ENCODE data around the gene COL19A1. TPM values are rescaled to one million over a fixed set of nuclear protein-coding genes. Genes with fewer than 3 reads are reported as not detected.

Gene COL19A1
- total and polyA plus RNA-seq, 3 donors from 2014 or later = 0.30 to 2.5 (median 1.4) TPM

DNA sequence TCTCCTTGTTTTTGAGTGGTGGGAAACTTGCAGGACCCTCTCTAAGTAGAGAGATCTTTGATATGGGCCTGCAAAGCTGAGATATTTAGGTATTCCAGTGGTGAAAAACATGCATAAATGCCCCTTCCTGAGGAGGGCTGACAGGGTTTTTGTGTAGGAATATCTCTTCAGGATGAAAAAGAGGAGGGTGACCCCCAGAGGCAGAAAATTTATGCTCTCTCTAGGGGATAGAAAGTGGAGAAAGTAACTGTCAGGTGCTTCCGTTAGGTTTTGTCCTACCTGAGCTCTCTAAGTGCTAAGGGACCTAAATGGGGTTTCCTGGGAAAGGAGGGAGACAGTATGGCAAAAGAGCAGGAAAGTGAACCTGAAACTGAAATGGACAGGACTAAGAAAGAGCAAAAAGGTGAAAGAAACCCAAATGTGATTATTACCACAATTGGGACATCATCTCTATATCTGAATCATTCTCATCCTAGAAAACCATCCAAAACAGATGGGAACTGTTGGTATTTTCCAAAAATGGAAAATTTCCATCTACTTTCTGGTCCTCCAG is 2.0 kb downstream of the COL19A1 start:
- 52 to 83% methylated on average over 1 of the region's 1 CpG for WGBS, 2 donors
- no peaks in the 10 kb centered on the region for H3K9me3 ChIP-seq
- H3K4me3 ChIP-seq = no peak overlapping the region
- H3K27me3 ChIP-seq = no peaks in the 10 kb centered on the region
- H3K36me3 ChIP-seq (ENCODE audit: low read depth, missing control alignments) = no peaks in the 10 kb centered on the region
- peaks cover 5% of the 10 kb centered on the region for H3K4me1 ChIP-seq
- H3K27ac ChIP-seq = no peak overlapping the region
- TF ChIP-seq, protein P1, sequence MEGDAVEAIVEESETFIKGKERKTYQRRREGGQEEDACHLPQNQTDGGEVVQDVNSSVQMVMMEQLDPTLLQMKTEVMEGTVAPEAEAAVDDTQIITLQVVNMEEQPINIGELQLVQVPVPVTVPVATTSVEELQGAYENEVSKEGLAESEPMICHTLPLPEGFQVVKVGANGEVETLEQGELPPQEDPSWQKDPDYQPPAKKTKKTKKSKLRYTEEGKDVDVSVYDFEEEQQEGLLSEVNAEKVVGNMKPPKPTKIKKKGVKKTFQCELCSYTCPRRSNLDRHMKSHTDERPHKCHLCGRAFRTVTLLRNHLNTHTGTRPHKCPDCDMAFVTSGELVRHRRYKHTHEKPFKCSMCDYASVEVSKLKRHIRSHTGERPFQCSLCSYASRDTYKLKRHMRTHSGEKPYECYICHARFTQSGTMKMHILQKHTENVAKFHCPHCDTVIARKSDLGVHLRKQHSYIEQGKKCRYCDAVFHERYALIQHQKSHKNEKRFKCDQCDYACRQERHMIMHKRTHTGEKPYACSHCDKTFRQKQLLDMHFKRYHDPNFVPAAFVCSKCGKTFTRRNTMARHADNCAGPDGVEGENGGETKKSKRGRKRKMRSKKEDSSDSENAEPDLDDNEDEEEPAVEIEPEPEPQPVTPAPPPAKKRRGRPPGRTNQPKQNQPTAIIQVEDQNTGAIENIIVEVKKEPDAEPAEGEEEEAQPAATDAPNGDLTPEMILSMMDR (IDR thresholded peaks at IDR 0.05) = no peak
- no peak for TF ChIP-seq POLR2A (IDR thresholded peaks at IDR 0.05)
- intact Hi-C loops (cut with DNase I; ENCODE audit: low total_unique reads) = no loop called here
- no peak for DNase-seq

DNA sequence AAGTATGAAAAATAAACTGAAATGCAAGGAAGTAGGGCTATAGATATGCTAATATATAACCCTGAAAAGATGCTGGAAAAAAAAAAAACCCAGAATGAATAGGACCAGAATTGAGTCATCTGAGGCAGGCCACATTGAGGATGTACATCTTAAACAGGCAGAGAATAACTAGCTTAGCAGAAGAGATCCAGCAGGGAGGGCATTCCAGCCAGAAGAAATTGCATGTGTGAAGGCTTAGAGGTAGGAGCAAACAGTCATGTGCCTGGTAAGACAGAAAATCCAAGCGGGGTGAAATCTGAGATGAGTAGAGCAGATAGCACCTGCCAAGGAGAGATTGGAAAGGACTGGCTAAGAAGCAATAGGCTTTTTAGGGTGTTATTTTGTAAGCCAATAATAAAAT is 2.6 kb downstream of the COL19A1 start:
- Histone ChIP-seq H3K36me3 (ENCODE audit: low read depth, missing control alignments) (no peaks in the 10 kb centered on the region), H3K27me3 (no peaks in the 10 kb centered on the region), H3K9me3 (no peaks in the 10 kb centered on the region), H3K4me3 (no peak overlapping the region), H3K4me1 (peaks cover 5% of the 10 kb centered on the region), H3K27ac (no peak overlapping the region)
- DNase-seq = no peak
- intact Hi-C loops (cut with DNase I; ENCODE audit: low total_unique reads) = no loop called here
- TF ChIP-seq POLR2A (IDR thresholded peaks at IDR 0.05) = no peak
- TF ChIP-seq, protein P1 (IDR thresholded peaks at IDR 0.05) = no peak
- WGBS, 2 donors = 82 to 85% methylated on average over 1 of the region's 1 CpG

DNA sequence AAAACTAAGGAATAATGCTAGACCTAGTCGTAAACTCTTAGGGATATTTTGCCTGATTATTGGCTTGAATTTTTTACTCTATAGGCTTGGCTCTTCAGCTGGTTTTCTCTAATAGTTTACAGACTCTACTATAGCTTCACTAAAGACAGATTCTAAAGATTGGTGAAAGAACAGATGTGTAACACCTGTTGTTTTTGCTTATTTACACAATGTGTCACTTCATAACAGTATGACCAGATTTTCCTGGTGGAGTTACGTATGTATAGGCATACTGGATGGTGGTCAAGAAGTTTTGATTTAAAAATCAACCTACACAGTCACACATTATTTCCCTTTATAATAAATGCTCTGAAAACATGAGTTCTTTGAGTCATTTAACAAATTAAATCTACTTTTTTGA is 4.8 kb downstream of the COL19A1 start:
- WGBS, 2 donors = 80 to 89% methylated on average over 2 of the region's 2 CpGs
- Histone ChIP-seq H3K36me3 (ENCODE audit: low read depth, missing control alignments) (no peaks in the 10 kb centered on the region), H3K27me3 (no peaks in the 10 kb centered on the region), H3K4me3 (no peak overlapping the region), H3K27ac (no peak overlapping the region), H3K4me1 (peaks cover 5% of the 10 kb centered on the region), H3K9me3 (no peaks in the 10 kb centered on the region)
- TF ChIP-seq POLR2A (IDR thresholded peaks at IDR 0.05) = no peak
- TF ChIP-seq, protein P1 (IDR thresholded peaks at IDR 0.05) = no peak
- no peak for DNase-seq
- intact Hi-C loops (cut with DNase I; ENCODE audit: low total_unique reads) = no loop called here

DNA sequence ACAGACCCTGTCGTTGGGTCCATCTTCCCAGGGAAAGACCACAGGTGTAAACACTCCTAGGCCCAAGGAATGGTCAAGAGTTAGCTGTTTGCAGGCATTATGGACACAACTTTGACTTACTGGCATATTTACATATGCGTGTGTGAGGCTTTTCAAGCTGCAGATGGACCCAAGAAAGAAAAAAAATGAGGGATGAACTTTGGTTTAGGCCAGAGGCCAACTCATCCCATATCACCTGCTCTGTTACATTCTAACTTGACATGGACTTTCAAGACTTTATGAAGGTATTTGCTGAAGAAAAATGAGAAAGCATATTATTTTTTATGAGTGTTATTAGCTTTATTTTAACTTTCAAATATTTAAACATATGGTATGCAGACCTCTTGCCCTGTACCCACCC is 6.9 kb downstream of the COL19A1 start:
- intact Hi-C loops (cut with DNase I; ENCODE audit: low total_unique reads) = no loop called here
- Histone ChIP-seq H3K36me3 (ENCODE audit: low read depth, missing control alignments) (no peaks in the 10 kb centered on the region), H3K27ac (no peak overlapping the region), H3K4me3 (no peak overlapping the region), H3K9me3 (no peaks in the 10 kb centered on the region), H3K4me1 (no peaks in the 10 kb centered on the region), H3K27me3 (no peaks in the 10 kb centered on the region)
- DNase-seq = no peak
- TF ChIP-seq, protein P1 (IDR thresholded peaks at IDR 0.05) = no peak
- TF ChIP-seq POLR2A (IDR thresholded peaks at IDR 0.05) = no peak
- WGBS, 2 donors = 86 to 88% methylated on average over 2 of the region's 2 CpGs

DNA sequence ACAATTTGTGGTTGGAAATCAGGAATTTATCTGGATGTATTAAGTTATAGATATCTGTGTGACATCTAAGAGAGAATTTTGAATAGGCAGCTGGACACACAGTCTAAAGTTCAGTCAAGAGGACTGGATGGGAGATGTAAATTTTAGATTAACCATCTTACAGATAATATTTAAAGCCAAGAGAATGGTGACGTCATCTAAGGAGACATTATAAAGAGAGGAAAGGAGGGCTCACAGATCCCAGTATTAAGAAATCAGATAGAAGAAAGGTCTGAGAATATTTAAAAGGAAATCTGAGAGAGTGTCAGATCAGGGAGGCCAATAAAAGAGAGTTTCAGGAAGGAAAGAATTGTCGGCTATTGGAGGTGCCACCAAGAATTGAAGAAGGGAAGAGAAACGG is 9.4 kb downstream of the COL19A1 start:
- intact Hi-C loops (cut with DNase I; ENCODE audit: low total_unique reads) = no loop called here
- 75 to 90% methylated on average over 3 of the region's 3 CpGs for WGBS, 2 donors

More for the DNA sequence above, 9.4 kb downstream of the COL19A1 start:
- no peak for DNase-seq
- H3K4me3 ChIP-seq = no peak overlapping the region
- no peaks in the 10 kb centered on the region for H3K4me1 ChIP-seq
- H3K27me3 ChIP-seq = no peaks in the 10 kb centered on the region
- no peak for TF ChIP-seq POLR2A (IDR thresholded peaks at IDR 0.05)
- TF ChIP-seq, protein P1 (IDR thresholded peaks at IDR 0.05) = no peak
- H3K9me3 ChIP-seq = no peaks in the 10 kb centered on the region
- no peaks in the 10 kb centered on the region for H3K36me3 ChIP-seq (ENCODE audit: low read depth, missing control alignments)
- H3K27ac ChIP-seq = no peak overlapping the region
